Nephron progenitor cell (in vitro differentiated cells): Measurements from ENCODE around the gene SBNO2.

Experiments used
- DNase-seq: peaks from one replicate; pipeline ENCODE4 v3.0.0; 2021
- H3K27ac Mint-ChIP-seq: 2 replicates; pipeline ENCODE4 v1.8.0; 2021; ENCODE audit warnings: mild to moderate bottlenecking, moderate library complexity, mixed read lengths
- H3K27me3 Mint-ChIP-seq: 2 replicates; pipeline ENCODE4 v1.8.0; 2021; ENCODE audit warnings: mild to moderate bottlenecking, low read depth, mixed read lengths; ENCODE audit not compliant: poor library complexity
- H3K36me3 Mint-ChIP-seq: 2 replicates; pipeline ENCODE4 v1.8.0; 2021; ENCODE audit warnings: low read depth, mixed read lengths
- H3K4me1 Mint-ChIP-seq: 2 replicates; pipeline ENCODE4 v1.8.0; 2021; ENCODE audit warnings: mixed read lengths
- H3K4me3 Mint-ChIP-seq: 2 replicates; pipeline ENCODE4 v1.8.0; 2021; ENCODE audit warnings: mild to moderate bottlenecking, moderate library complexity, mixed read lengths
- H3K9me3 Mint-ChIP-seq: 2 replicates; pipeline ENCODE4 v1.8.0; 2021; ENCODE audit warnings: mild to moderate bottlenecking, moderate library complexity, mixed read lengths
- TF ChIP-seq, protein P1 (sequence below): fragments of 200-600 bp; sonication (generic); IDR thresholded peaks from 2 replicates; pipeline ENCODE4 v1.5.0; 2021; ENCODE audit warnings: antibody characterized with exemption

Gene SBNO2

DNA sequence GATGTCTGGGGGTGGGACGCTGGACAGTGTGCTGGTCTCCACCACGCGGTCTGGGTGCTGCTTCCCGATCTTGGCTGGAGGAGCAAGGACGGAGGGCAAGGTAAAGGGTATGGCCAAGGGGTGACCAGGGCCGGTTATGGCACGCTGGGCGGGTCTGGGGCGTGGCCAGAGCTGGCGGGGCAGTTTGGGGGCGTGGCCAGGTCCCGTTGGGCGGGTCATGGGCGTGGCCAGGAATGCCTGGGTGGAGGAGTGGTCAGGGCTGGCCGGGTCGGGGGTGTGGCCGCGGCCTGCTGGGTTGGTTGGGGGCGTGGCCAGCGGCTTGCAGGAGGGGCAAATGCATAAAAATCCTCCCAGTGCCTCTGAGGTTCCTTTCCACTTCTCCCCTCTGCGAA lies 51.1 kb downstream of the SBNO2 start:
- H3K36me3 Mint-ChIP-seq, result peaks cover 26% of the 10 kb centered on the region
- DNase-seq, result peak; percentile 95
- TF ChIP-seq, protein P1, sequence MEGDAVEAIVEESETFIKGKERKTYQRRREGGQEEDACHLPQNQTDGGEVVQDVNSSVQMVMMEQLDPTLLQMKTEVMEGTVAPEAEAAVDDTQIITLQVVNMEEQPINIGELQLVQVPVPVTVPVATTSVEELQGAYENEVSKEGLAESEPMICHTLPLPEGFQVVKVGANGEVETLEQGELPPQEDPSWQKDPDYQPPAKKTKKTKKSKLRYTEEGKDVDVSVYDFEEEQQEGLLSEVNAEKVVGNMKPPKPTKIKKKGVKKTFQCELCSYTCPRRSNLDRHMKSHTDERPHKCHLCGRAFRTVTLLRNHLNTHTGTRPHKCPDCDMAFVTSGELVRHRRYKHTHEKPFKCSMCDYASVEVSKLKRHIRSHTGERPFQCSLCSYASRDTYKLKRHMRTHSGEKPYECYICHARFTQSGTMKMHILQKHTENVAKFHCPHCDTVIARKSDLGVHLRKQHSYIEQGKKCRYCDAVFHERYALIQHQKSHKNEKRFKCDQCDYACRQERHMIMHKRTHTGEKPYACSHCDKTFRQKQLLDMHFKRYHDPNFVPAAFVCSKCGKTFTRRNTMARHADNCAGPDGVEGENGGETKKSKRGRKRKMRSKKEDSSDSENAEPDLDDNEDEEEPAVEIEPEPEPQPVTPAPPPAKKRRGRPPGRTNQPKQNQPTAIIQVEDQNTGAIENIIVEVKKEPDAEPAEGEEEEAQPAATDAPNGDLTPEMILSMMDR, result no peak
- H3K27me3 Mint-ChIP-seq, result no peaks in the 10 kb centered on the region
- no peaks in the 10 kb centered on the region for H3K9me3 Mint-ChIP-seq
- H3K4me1 Mint-ChIP-seq, result peaks cover 8% of the 10 kb centered on the region
- H3K4me3 Mint-ChIP-seq, result no peak overlapping the region
- H3K27ac Mint-ChIP-seq, result no peak overlapping the region

DNA sequence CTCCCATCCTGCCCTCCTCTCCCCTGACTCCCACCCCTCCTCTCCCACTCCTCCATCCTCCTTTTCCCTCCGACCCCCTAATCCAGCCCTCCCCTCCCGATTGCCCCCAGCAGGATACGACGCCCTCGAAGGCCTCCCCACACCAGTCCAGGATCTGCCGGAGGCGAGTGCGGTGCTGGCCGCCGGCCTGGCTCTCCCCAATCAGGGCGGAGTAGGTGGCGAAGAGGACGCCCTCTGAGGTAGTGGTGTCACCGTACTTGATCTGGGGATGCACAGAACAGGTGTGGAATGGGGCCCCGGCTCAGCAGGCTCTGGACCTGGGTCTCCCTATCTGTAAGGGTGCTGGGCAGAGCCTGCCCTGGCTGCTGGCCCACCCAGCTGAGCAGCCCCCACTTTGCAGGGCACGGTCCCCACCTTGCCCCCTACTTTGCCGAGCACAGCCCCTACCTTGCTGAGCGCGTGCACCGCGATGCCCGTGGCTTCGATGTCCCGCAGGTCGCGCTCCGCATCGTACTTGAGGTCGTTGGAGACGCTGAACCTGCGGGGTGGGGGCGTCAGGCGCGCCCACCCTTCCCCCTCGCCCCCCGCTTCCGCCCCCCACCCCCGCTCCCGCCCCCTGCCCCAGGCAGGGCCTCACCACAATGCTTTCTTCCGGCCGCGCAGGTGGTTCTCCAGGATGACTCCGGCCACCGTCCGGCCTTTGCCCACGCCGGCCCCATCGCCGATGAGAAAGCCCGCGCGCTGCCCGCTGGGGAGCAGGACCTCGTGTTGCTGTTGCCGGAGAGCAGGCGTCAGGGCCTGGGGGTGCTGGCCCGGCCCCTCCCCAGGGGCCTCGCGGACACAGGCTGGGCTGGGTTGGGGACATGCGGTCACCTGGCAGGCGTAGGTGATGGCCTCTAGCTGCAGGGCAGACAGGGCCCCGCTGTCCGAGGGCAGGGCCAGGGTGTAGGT lies 51.8 kb downstream of the SBNO2 start:
- no peak overlapping the region for H3K4me3 Mint-ChIP-seq

DNA sequence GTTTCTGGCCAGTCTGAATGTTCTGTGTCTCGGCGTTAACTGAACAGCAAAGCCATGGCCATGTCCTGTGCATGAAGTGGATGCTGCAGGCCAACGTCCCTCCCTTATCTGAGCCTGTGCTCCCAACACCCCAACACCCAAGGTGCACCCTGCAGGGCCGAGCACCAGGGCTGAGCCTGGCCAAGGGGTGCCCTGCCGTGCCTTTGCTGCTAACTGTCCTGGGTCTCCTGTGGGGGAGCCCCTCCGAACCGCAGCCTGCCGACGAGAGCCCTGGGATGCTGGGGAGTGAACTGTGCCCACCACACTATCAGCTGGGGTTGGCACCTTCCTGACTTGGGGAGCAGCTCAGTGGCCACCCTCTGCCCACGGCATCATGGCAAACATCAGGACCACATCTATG lies 52.7 kb downstream of the SBNO2 start:
- Mint-ChIP-seq H3K27ac (no peak overlapping the region), H3K4me1 (peaks cover 8% of the 10 kb centered on the region), H3K27me3 (no peaks in the 10 kb centered on the region), H3K36me3 (peaks cover 27% of the 10 kb centered on the region), H3K4me3 (no peak overlapping the region), H3K9me3 (no peaks in the 10 kb centered on the region)
- TF ChIP-seq, protein P1, result no peak
- DNase-seq, result no peak

More for the DNA sequence above, 51.8 kb downstream of the SBNO2 start:
- Mint-ChIP-seq H3K36me3 (peaks cover 27% of the 10 kb centered on the region), H3K27me3 (no peaks in the 10 kb centered on the region), H3K4me1 (peaks cover 8% of the 10 kb centered on the region), H3K9me3 (no peaks in the 10 kb centered on the region), H3K27ac (no peak overlapping the region)
- TF ChIP-seq, protein P1, result no peak
- no peak for DNase-seq

DNA sequence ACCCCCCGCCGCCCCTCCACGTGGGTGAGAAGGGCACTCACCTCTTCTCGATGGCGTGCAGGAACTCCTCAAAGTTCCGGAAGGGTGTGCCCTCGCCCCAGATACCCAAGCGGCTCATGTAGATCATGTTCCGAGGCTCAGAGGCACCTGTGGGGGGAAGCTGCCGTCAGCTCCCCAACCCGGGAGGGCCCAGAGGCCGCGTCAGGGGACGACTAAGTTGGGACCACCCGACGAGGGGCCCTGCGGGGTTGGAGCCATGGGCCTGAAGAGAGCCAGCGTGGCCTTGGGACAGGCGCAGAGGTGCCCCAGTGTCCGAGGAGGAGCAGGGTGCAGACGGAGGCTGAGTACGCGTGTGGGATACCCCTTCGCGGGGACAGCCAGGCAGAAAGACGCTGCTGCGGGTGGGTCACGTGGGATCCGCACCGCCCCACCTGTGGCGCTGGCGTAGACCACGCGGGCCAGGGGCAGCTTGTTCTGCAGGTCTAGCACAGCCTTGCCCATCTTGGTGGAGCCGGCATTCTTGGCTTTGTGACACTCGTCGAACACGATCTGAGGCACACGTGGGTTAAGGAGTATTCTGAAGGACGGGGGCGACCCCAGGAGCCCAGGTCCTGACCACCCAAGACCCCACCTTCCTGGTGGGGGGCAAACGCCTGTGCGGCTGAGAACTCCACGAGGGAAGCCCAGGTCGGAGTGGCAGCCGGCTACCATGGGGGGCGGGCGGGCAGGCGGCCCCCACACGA lies 54.4 kb downstream of the SBNO2 start:
- TF ChIP-seq, protein P1, result no peak
- H3K36me3 Mint-ChIP-seq, result peaks cover 23% of the 10 kb centered on the region
- H3K9me3 Mint-ChIP-seq, result no peaks in the 10 kb centered on the region
- no peaks in the 10 kb centered on the region for H3K27me3 Mint-ChIP-seq
- H3K4me1 Mint-ChIP-seq, result peaks cover 8% of the 10 kb centered on the region
- no peak for DNase-seq
- H3K4me3 Mint-ChIP-seq, result no peak overlapping the region
- no peak overlapping the region for H3K27ac Mint-ChIP-seq

DNA sequence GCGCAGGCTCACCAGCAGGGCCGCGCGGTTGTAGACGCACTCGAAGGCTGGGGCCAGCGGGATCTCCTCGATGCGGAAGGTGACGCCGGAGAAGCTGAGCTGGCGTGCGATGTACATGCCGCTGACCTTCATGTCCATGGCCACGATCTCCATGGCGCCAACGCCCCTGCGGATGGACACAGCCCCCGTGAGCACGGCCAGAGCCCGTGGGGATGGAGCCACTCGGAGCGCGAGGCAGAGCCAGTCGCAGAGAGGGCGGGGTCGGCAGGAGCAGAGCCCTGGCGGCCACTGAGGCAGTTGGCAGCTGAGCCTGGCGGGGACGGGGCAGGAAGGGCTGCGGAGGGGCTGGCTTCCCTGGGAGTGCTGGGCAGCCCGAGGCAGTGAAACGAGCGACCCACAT lies 55.1 kb downstream of the SBNO2 start:
- no peak overlapping the region for H3K4me3 Mint-ChIP-seq
- peaks cover 8% of the 10 kb centered on the region for H3K4me1 Mint-ChIP-seq
- TF ChIP-seq, protein P1, result no peak
- H3K27me3 Mint-ChIP-seq, result no peaks in the 10 kb centered on the region
- DNase-seq, result no peak
- H3K27ac Mint-ChIP-seq, result no peak overlapping the region
- no peaks in the 10 kb centered on the region for H3K9me3 Mint-ChIP-seq
- peaks cover 23% of the 10 kb centered on the region for H3K36me3 Mint-ChIP-seq
